NCI-H1694 (cell line): ENCODE data around the gene ARSB.
"Not testable (repeated sequence)": the region's sequence is repeated elsewhere in the genome, so short reads cannot be mapped to it uniquely, and the experiment has no call there.

ENCODE experiments used
- DNase-seq: peaks from one replicate; lab custom pipeline; 2025; lab: John Stamatoyannopoulos, UW

The ARSB gene

GRCh38 chr5:78903353-78903752 lies 81.8 kb downstream of the ARSB start:
- no peak for DNase-seq

DNA sequence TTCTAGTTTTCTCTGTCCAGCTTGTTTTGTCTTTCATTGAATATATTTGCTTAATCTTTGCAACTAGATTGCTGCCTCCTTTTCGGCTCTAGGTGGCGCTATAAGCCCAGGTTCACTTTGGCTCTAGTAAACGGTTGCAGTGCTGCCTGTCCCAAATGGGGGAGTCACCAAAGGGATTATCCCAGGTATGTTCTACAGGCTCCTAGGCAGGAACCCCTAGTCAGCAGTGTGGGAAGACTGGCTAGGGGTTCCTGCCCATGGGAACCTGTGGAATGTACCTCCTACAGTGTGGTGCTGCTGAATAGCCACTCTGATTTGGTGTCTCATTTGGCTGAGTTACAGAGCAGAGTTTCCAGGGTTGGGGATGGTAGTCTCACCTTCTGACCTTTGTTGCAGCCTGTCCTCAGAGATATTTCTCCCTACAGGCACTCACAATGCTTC lies 85.2 kb downstream of the ARSB start:
- peak; percentile 43 for DNase-seq

DNA sequence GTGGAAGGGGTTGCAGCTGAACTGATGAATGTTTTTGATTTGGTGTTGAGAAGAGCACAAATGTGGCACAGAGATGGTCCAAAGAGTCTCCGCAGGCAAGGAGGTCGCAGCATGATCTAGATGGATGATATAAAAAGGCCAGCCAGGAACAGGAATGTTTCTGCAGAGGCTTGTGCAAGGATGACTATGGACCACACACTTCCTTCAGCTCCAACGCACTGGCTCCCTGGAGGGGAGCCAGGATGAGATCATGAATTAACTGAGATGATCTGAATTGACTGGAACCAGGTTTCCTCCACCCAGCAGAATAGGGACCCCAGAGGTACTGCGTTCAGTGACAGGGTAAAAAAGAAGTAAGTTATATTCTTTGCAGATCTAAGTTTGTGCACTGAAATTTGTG lies 89.0 kb downstream of the ARSB start:
- DNase-seq, result peak; percentile 11

- no peak for DNase-seq
Measured at GRCh38 chr5:78895616-78896015, 89.5 kb downstream of the ARSB start.

DNA sequence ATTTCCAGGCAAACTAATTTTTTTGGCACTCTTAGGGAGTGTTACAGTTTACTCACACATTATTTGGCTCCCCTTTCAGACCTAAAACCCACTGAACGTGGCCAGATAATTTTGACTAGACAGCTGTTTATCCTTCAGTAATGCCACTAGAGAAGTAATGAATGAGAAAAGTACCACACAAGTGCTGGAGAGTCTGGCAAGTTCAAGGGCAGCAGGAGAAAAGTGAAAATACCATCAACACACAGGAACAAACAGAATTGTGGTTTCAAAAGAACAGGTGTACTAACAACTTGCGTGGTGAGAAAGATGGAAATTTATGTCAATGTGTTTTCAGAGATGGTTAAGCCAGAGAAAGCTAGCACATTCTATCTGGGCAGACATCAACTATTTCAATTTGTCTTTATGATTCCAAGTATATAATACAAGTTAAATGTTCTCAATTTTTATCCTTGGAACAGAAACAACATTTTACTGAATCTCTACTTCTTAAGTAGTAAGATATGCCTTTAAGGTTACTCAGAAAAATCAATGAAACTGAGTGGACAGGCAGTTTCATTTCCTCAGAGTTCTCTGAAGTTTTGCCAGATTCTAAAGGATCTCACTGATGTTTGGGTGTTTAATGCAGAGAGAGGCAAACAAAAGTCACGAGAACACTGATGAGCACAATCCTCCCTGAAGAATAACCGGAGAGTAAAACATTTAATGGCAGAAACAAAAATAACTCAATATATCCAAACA lies 91.0 kb downstream of the ARSB start:
- DNase-seq, result no peak

DNA sequence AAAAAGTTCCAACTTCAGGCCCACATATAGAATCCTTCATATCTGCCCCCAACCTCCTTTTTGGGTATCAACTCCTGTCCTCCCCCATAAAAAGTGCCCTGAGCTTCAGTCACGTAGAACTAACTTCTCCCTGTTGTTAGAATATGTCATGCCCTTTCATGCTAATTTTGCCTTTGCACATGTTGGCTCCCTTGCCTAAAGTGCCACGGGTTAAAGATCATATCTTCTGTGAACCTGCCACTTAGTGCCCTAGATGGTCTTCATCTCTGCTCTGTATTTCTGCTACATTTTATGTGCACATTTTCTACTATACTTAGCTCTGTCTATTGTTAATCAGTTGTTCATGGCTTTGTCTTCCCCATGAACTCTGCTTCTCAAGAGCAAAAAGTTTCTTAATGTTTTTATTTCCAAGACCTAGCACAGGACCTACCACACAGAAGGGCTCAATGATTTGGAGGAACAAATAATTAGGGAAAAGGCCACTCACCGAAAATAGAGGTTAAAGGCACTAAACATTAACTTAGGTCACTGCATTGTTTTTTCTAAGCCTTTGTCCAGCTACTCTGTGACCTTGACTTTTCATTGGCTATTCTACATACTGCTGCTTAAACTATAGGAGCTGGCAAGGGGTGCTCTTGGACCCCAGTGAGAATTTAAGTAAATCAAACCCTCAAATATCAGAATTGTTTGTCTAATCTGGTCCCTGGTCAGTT lies 94.3 kb downstream of the ARSB start:
- no peak for DNase-seq

DNA sequence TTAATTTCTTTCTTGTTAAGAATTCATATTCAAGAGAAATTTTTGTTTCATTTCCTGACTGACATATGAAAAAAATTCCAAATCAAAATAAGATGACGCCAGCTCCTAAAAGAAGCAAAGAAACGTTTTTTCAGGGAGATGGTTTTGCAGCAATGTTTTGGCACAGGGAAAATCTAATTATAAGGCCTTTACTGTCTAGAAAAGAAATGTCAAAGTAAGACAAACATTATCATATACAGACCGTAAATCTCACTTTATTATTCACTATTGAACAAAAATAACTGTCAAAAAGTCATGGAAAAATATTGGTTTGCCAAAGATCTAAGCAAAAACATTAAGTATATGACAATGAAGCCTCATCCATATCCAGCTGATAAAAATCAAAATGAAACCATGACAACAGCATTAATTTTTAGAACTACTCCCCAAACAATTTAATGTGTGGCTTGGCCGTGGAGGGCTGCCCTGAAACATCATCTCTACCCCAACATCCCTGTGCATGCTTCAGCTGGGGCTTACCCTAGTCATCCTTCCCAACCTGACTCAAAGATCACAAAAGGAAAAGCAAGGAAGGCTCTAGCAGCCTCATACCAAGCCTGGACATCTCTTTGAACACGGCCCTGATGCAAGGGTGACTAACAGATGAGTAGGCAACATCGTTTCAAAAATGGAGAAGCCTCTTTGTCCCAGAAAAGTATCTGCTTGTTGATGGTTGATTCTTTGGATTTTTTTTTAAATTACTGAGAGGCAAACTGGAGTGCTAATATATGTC lies 95.6 kb downstream of the ARSB start:
- DNase-seq, result no peak

- DNase-seq, result no peak
Measured at GRCh38 chr5:78888580-78889368, 96.3 kb downstream of the ARSB start.

GRCh38 chr5:78887384-78888118 lies 97.6 kb downstream of the ARSB start:
- no peak for DNase-seq

- DNase-seq, result no peak
Measured at GRCh38 chr5:78886341-78887230, 98.5 kb downstream of the ARSB start.

DNA sequence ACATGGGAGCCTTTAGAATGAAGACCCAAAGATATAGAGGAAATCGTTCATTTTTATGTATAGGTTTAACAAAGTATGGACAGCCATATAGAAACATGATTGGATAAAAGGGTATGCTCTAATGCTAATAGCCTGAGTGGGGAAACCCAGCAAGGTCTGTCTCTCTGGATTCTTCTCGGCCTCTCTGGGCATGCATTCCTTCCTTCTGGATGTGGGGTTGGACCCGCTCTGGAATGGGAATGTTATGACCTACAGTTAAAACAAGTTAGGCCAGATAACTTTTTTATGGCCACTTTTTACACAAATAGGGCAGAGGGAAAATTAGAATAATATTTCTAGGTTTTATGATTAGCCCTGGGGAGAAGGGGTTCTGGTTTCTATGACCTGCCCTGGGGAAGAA lies 103.2 kb downstream of the ARSB start:
- no peak for DNase-seq

- no peak for DNase-seq
Measured at GRCh38 chr5:78879516-78879915, 105.6 kb downstream of the ARSB start.

- DNase-seq, result not testable (repeated sequence)
Measured at GRCh38 chr5:78866076-78866475, 119.0 kb downstream of the ARSB start.

DNA sequence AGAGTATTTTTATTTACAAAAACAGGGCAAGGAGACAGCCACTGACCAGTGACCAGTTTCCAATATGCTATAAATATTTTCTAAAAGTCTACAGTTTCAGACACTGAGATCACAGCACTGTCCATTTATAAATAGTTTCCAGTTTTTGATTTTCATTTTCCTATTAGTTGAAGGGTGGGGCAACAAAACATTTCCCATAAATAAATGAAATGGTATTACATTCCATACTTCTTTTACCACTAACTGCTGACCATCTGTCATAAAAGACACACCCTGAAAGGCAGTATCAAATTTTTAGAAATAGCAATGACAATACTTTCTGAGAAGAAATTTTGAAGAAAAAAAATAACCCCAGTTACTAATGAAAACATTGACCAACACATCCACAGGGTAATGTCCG lies 126.7 kb downstream of the ARSB start:
- DNase-seq, result no peak

DNA sequence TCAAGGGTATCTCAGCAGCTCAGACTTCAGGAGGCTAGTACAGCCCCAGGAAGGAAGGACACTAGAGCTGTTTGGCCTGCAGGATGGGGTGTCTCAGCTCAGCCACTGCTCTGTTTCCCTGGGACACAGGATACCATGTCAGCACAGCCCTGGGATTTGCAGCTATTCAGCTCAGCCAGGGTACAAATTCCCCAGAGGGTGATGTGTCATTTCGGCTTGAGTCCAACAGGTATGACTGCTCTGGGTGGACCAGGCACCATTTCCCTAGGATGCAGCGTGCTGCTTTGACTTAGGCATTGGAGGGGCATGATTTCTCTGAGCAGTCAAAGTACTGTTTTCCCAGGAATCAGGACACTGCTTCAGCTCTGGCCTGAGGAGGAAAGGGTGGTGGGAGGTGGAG lies 130.1 kb downstream of the ARSB start:
- no peak for DNase-seq

DNA sequence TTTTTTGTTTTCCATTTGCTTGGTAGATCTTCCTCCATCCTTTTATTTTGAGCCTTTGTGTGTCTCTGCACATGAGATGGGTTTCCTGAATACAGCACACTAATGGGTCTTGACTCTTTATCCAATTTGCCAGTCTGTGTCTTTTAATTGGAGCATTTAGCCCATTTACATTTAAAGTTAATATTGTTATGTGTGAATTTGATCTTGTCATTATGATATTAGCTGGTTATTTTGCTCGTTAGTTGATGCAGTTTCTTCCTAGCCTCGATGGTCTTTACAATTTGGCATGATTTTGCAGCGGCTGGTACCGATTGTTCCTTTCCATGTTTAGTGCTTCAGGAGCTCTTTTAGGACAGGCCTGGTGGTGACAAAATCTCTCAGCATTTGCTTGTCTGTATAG lies 133.2 kb downstream of the ARSB start:
- DNase-seq, result not testable (repeated sequence)

DNA sequence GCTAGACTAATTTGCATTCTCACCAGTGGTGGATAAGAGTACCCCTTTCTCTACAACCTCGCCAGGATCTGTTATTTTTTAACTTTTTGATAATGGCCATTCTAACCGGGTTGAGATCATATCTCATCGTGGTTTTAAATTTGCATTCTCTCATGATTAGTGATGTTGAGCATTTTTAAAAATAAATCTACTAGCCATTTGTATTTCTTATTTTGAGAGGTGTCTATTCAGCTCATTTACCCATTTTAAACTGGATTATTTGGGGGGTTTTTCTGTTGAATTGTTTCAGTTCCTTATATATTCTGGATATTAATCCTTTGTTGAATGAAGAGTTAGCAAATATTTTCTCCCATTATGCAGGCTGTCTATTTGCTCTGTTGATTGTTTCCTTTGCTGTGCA lies 139.6 kb downstream of the ARSB start:
- no peak for DNase-seq

- DNase-seq, result no peak
Measured at GRCh38 chr5:78843436-78843835, 141.7 kb downstream of the ARSB start.

DNA sequence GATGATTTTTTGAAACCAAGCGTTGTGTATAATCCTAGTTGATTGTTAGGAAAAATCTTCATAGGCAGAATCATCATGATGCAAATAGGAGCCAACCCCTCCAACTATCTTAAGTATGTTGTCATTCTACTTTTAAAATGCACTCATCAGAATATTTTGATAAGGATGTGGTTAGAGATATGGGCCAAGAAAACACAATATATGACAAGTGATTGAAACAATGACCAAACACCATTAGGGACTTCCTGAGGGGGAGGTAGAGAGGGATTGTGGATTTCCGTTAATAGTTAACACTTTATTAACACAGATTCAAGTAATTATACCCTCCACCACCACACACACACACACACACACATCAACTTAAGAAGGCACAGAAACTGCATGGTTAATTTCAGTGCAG lies 143.3 kb downstream of the ARSB start:
- DNase-seq, result no peak

DNA sequence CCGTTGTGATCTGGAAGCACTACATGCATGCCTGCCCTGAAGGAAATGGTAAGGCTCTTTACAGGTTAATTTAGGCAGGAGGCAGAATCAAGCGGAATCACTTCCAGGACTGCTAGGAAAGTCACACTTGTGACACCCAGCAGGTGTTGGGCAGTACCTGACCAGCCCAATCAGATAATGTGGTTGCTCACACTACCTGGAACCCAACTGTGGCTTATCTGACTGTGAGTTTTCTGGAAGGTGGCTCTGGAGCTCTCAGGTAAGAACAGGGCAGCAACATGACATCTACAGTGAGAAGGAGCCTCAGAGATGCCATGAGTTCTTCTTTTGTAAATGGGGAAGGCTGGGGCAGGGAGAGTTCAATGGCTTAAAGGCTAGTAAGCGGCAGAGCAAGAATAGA lies 146.4 kb downstream of the ARSB start:
- no peak for DNase-seq
